Measurements from ENCODE around the gene KREMEN1.

The KREMEN1 gene

GRCh38 chr22:29072193-29072978, 449 bp upstream of the KREMEN1 start:
- Histone ChIP-seq H3K4me2 (ENCODE audit: low read depth, low read length) (peak overlapping the region; percentile 83), H3F3A (ENCODE audit: insufficient read depth, low read length) (peaks cover 9% of the 10 kb centered on the region), H3K9me2 (replicated peaks; ENCODE audit: insufficient read depth, low read length) (no peaks in the 10 kb centered on the region), H3K4me1 (ENCODE audit: low read length) (peaks cover 8% of the 10 kb centered on the region), H2AFZ (ENCODE audit: low read length) (peak overlapping the region; percentile 71), H3K9ac (ENCODE audit: low read length) (no peak overlapping the region; the same call in 1 of the 2 replicates), H3K4me3 (ENCODE audit: low read length) (peak overlapping the region; percentile 60), H3K79me2 (ENCODE audit: low read length) (no peaks in the 10 kb centered on the region), H3K27ac (ENCODE audit: low read length) (no peak overlapping the region), H3K36me3 (replicated peaks; ENCODE audit: insufficient read depth, low read length) (no peaks in the 10 kb centered on the region), H3K9me3 (replicated peaks; ENCODE audit: insufficient read depth, low read length) (no peaks in the 10 kb centered on the region), H3K27me3 (replicated peaks; ENCODE audit: insufficient read depth, low read length) (no peaks in the 10 kb centered on the region), H4K20me1 (ENCODE audit: insufficient read depth, low read length) (no peaks in the 10 kb centered on the region)
- DNase-seq: peak; percentile 96
- TF ChIP-seq EZH2phosphoT487 (IDR thresholded peaks at IDR 0.05; ENCODE audit: low read length): no peak
- no peak for TF ChIP-seq EZH2 (optimal IDR thresholded peaks at IDR 0.05; ENCODE audit: low read depth, low read length)
- no peak for TF ChIP-seq CTCF (IDR thresholded peaks at IDR 0.05; ENCODE audit: low read length)

- Histone ChIP-seq H3K79me2 (ENCODE audit: low read length) (no peaks in the 10 kb centered on the region), H3K4me2 (ENCODE audit: low read depth, low read length) (peak overlapping the region; percentile 91), H2AFZ (ENCODE audit: low read length) (peak overlapping the region; percentile 83), H3K4me3 (ENCODE audit: low read length) (peak overlapping the region; percentile 53; the same call in 1 of the 2 replicates), H3K4me1 (ENCODE audit: low read length) (peaks cover 8% of the 10 kb centered on the region), H3K27me3 (replicated peaks; ENCODE audit: insufficient read depth, low read length) (no peaks in the 10 kb centered on the region), H3F3A (ENCODE audit: insufficient read depth, low read length) (peaks cover 9% of the 10 kb centered on the region), H3K27ac (ENCODE audit: low read length) (no peak overlapping the region), H4K20me1 (ENCODE audit: insufficient read depth, low read length) (no peaks in the 10 kb centered on the region), H3K36me3 (replicated peaks; ENCODE audit: insufficient read depth, low read length) (no peaks in the 10 kb centered on the region), H3K9me2 (replicated peaks; ENCODE audit: insufficient read depth, low read length) (no peaks in the 10 kb centered on the region), H3K9ac (ENCODE audit: low read length) (peak overlapping the region; percentile 38; the same call in 1 of the 2 replicates), H3K9me3 (replicated peaks; ENCODE audit: insufficient read depth, low read length) (no peaks in the 10 kb centered on the region)
- no peak for DNase-seq
- TF ChIP-seq EZH2phosphoT487 (IDR thresholded peaks at IDR 0.05; ENCODE audit: low read length) (no peak), CTCF (IDR thresholded peaks at IDR 0.05; ENCODE audit: low read length) (no peak), EZH2 (optimal IDR thresholded peaks at IDR 0.05; ENCODE audit: low read depth, low read length) (no peak)
Measured at GRCh38 chr22:29073618-29074275, 912 bp downstream of the KREMEN1 start.

- Histone ChIP-seq H3K4me3 (ENCODE audit: low read length) (no peak overlapping the region), H3F3A (ENCODE audit: insufficient read depth, low read length) (peaks cover 9% of the 10 kb centered on the region), H2AFZ (ENCODE audit: low read length) (no peak overlapping the region), H3K79me2 (ENCODE audit: low read length) (no peaks in the 10 kb centered on the region), H3K27ac (ENCODE audit: low read length) (no peak overlapping the region), H3K9me2 (replicated peaks; ENCODE audit: insufficient read depth, low read length) (no peaks in the 10 kb centered on the region), H3K9me3 (replicated peaks; ENCODE audit: insufficient read depth, low read length) (no peaks in the 10 kb centered on the region), H3K9ac (ENCODE audit: low read length) (no peak overlapping the region), H4K20me1 (ENCODE audit: insufficient read depth, low read length) (no peaks in the 10 kb centered on the region), H3K27me3 (replicated peaks; ENCODE audit: insufficient read depth, low read length) (no peaks in the 10 kb centered on the region), H3K4me2 (ENCODE audit: low read depth, low read length) (no peak overlapping the region), H3K36me3 (replicated peaks; ENCODE audit: insufficient read depth, low read length) (no peaks in the 10 kb centered on the region), H3K4me1 (ENCODE audit: low read length) (peaks cover 8% of the 10 kb centered on the region)
- TF ChIP-seq CTCF (IDR thresholded peaks at IDR 0.05; ENCODE audit: low read length) (no peak), EZH2phosphoT487 (IDR thresholded peaks at IDR 0.05; ENCODE audit: low read length) (no peak), EZH2 (optimal IDR thresholded peaks at IDR 0.05; ENCODE audit: low read depth, low read length) (no peak)
- no peak for DNase-seq
Measured at GRCh38 chr22:29074276-29074772, 1.5 kb downstream of the KREMEN1 start.

Data from MM.1S (cell line).